Body of pancreas (tissue), 4 donors: ENCODE data around the gene NTF3.

Experiments used
- POLR2A ChIP-seq, 3 donors: fragments of 450-650 bp; IDR thresholded peaks; one replicate each; pipeline ENCODE4 v1.6.1; 2016; ENCODE audit warnings: antibody characterized with exemption in 3 of 3, mild to moderate bottlenecking in 2 of 3
- TF ChIP-seq, protein P1 (sequence below), 7 experiments: fragments of 450-650 bp in 4 of 7; fragments of 200-600 bp in 3 of 7; sonication (generic) in 3 of 7; IDR thresholded peaks; one replicate each; pipeline ENCODE4 v1.5.1; 2016 to 2019; ENCODE audit warnings: antibody characterized with exemption in 7 of 7

DNA sequence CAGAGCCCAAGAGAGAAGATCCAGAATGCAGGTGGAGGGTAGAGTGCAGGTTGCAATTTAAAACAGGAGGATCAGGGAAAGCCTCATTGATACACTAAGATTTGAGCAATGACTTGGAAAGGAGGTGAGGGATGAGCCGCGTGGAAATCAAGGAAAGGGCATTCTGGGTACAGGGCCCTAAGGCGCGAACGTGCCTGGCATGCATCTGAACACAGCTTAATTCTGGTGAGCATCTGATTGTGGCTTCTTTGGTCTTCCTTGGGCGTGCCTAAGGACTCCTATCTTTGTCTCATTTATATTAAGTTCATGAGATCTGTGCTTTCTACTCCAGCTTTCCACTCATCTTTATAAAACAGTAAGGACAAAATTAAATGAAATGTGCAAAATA, 79.3 kb downstream of the NTF3 start:
- TF ChIP-seq POLR2A (IDR thresholded peaks at IDR 0.05), result no peak
- TF ChIP-seq, protein P1, sequence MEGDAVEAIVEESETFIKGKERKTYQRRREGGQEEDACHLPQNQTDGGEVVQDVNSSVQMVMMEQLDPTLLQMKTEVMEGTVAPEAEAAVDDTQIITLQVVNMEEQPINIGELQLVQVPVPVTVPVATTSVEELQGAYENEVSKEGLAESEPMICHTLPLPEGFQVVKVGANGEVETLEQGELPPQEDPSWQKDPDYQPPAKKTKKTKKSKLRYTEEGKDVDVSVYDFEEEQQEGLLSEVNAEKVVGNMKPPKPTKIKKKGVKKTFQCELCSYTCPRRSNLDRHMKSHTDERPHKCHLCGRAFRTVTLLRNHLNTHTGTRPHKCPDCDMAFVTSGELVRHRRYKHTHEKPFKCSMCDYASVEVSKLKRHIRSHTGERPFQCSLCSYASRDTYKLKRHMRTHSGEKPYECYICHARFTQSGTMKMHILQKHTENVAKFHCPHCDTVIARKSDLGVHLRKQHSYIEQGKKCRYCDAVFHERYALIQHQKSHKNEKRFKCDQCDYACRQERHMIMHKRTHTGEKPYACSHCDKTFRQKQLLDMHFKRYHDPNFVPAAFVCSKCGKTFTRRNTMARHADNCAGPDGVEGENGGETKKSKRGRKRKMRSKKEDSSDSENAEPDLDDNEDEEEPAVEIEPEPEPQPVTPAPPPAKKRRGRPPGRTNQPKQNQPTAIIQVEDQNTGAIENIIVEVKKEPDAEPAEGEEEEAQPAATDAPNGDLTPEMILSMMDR (IDR thresholded peaks at IDR 0.05), result no peak
